AG04450 (cell line): ENCODE results near the gene SSX2IP. TPM values are rescaled to one million over a fixed set of nuclear protein-coding genes. Genes with fewer than 3 reads are reported as not detected.

Experiments
- CTCF ChIA-PET: fragments of 300-600, 350-600 bp; formaldehyde crosslinking; extraction: SDS; loops from one replicate; lab custom pipeline; 2022; ENCODE audit warnings: antibody characterized with exemption, inconsistent platforms; lab: Charles Lee
- POLR2A ChIA-PET: fragments of 350-600 bp; formaldehyde crosslinking; extraction: SDS; loops from one replicate; lab custom pipeline; 2021; ENCODE audit warnings: antibody characterized with exemption, inconsistent platforms; lab: Yijun Ruan, JAX
- DNase-seq: peaks from one replicate; pipeline ENCODE4 v3.0.0-alpha.2; 2011; ENCODE audit warnings: low read depth, low spot score
- H3K27ac ChIP-seq: one replicate; pipeline ENCODE4 v1.5.1; 2012; ENCODE audit warnings: low read depth, low read length, control low read depth
- H3K27me3 ChIP-seq: one replicate; pipeline ENCODE4 v1.6.0; 2012; ENCODE audit warnings: low read length; ENCODE audit not compliant: control insufficient read depth, insufficient read depth
- H3K4me3 ChIP-seq: 2 replicates; pipeline ENCODE4 v1.5.1; 2011; ENCODE audit warnings: mild to moderate bottlenecking, low read depth, low read length, control low read depth
- H3K9me3 ChIP-seq: 2 replicates; pipeline ENCODE4 v1.5.1; 2012; ENCODE audit warnings: low read length; ENCODE audit not compliant: control insufficient read depth, insufficient read depth
- polyA plus RNA-seq: library from polyadenylated mRNA; depleted of rRNA; stranded (reverse); fragments of >200 nt; gene quantifications from 2 replicates; pipeline ENCODE4 v1.2.3, GENCODE V29; 2011
- TF ChIP-seq, protein P1 (sequence below): IDR thresholded peaks from 2 replicates; pipeline ENCODE4 v1.5.1; 2011; ENCODE audit warnings: low read depth, low read length, control low read depth, inconsistent platforms

Gene SSX2IP
- polyA plus RNA-seq, 1 experiment, result 31.7 TPM

DNA sequence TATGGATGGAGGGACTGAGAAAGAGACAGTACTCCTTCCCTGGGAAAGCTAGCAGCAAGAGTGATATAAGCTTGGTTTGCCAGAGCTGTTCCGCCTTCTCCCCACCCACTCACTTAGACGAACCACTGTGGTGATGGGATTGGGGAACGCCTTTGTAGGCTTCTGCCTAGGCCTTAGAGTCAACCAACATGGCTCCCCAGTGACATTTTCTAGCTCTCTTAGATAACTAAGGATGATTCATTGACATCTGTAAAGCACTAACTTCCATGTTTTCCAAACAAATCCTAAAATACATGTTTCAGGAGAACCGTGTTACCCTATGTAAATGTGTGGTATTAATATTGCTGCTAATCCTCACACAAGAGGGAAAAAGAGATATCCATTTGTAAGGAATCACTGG lies 21.6 kb upstream of the SSX2IP start:
- peak overlapping the region; percentile 91 for H3K27ac ChIP-seq
- ChIA-PET CTCF (interaction anchor here (1.0 kb wide), 1 partner anchor 233 kb away, joined by 3 read pairs; no protein-coding TSS in a partner anchor), POLR2A (interaction anchor here (1.0 to 1.2 kb wide), 2 partner anchors 15 to 206 kb away, joined by 3 to 4 read pairs; partner anchors contain the start of genes GNG5 and SPATA1)
- no peak for DNase-seq
- H3K4me3 ChIP-seq, result no peak overlapping the region
- no peaks in the 10 kb centered on the region for H3K9me3 ChIP-seq
- H3K27me3 ChIP-seq, result no peaks in the 10 kb centered on the region
- TF ChIP-seq, protein P1, sequence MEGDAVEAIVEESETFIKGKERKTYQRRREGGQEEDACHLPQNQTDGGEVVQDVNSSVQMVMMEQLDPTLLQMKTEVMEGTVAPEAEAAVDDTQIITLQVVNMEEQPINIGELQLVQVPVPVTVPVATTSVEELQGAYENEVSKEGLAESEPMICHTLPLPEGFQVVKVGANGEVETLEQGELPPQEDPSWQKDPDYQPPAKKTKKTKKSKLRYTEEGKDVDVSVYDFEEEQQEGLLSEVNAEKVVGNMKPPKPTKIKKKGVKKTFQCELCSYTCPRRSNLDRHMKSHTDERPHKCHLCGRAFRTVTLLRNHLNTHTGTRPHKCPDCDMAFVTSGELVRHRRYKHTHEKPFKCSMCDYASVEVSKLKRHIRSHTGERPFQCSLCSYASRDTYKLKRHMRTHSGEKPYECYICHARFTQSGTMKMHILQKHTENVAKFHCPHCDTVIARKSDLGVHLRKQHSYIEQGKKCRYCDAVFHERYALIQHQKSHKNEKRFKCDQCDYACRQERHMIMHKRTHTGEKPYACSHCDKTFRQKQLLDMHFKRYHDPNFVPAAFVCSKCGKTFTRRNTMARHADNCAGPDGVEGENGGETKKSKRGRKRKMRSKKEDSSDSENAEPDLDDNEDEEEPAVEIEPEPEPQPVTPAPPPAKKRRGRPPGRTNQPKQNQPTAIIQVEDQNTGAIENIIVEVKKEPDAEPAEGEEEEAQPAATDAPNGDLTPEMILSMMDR, result no peak

DNA sequence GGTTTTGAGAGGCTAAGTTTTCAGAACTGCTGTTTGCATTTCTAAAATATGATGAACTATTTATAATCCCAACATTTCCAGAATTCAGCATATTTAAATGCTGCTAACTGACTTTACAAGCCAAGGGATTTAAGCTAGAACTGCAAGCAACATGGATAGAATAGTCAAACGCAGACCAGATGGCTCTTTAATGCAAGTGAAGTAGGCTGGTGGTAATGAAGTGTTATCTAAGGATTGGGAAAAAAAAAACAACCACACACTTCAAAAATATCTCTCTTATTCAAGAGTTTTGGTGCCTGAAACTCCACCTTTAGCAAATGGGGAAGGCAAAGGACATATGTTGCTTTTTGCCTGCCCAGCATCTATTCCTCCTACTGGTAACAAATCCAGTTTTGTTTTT lies 20.9 kb upstream of the SSX2IP start:
- TF ChIP-seq, protein P1, result no peak
- POLR2A ChIA-PET, result no interaction called here
- H3K27ac ChIP-seq, result peak overlapping the region; percentile 91
- no peak overlapping the region for H3K4me3 ChIP-seq
- H3K27me3 ChIP-seq, result no peaks in the 10 kb centered on the region
- no peak for DNase-seq
- no peaks in the 10 kb centered on the region for H3K9me3 ChIP-seq
- CTCF ChIA-PET, result interaction anchor here (0.7 kb wide), 2 partner anchors 9 to 34 kb away, joined by 5 to 6 read pairs; no protein-coding TSS in a partner anchor

DNA sequence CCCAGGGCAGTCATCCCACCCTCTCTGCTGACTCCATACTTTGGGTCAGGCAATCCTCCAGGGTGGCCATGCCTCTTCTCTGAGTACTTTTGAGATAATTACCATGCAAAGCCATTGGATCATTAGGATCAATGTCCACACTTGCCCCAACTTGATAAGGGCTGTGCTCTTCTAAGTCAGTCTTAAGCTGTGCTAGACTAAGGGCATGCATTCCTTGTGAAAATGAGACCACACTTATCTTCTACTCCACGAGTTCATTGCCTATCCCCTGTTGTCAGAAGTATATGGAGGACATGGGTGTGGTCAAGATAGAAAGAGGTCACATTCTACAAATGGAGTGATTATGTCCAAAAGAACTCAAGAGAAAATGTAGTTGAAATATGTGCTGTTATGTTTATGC lies 18.9 kb upstream of the SSX2IP start:
- Histone ChIP-seq H3K9me3 (no peaks in the 10 kb centered on the region), H3K4me3 (no peak overlapping the region), H3K27me3 (no peaks in the 10 kb centered on the region), H3K27ac (no peak overlapping the region)
- ChIA-PET POLR2A (no interaction called here), CTCF (no interaction called here)
- TF ChIP-seq, protein P1, result no peak
- DNase-seq, result no peak

DNA sequence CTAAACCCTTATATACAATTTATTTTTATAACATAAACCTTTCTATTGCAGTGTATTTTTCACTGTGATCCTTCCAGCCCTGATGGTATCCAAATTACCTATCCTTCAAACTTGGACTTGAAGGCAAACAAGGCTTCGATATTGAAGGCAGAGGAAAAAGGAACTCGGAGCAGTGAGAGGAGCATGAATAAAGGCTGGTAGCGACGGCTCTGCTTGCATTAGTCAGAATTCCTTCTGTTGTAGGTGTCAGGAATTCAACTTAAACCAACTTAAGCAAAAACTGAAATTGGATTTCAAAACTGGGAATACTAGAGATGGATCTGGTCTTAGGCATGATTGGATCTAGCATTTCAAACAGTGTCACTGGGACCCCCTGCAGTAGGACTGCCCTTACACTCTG lies 17.8 kb upstream of the SSX2IP start:
- H3K27me3 ChIP-seq, result no peaks in the 10 kb centered on the region
- DNase-seq, result no peak
- CTCF ChIA-PET, result interaction anchor here (0.9 kb wide), 1 partner anchor 16 kb away, joined by 3 read pairs; no protein-coding TSS in a partner anchor
- TF ChIP-seq, protein P1, result no peak
- POLR2A ChIA-PET, result no interaction called here
- no peak overlapping the region for H3K27ac ChIP-seq
- H3K9me3 ChIP-seq, result no peaks in the 10 kb centered on the region
- H3K4me3 ChIP-seq, result no peak overlapping the region

DNA sequence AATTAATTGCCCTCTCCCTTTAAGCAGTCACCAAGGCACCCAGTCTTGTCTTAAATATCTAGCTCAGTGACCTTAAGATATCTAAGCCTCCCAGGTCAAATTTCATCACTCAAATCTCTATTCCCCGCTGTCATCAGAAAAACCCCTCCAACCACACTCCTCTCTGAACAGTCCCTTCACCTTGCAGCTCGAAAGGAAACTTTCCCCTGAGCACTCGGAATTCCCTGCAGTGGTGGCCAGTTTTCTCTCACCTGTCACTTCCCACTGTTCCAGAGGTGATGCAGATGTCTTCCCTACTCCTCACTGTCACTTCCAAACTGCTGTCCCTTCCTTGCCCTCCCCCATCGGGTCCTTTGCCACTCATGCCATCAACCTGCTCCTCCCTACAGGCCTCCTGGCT lies 15.3 kb upstream of the SSX2IP start:
- no peak overlapping the region for H3K27ac ChIP-seq
- H3K4me3 ChIP-seq, result no peak overlapping the region
- CTCF ChIA-PET, result no interaction called here
- POLR2A ChIA-PET, result no interaction called here
- TF ChIP-seq, protein P1, result no peak
- H3K27me3 ChIP-seq, result no peaks in the 10 kb centered on the region
- no peaks in the 10 kb centered on the region for H3K9me3 ChIP-seq
- no peak for DNase-seq
